Activated B cell treated with CpG ODN at 0.5 μM for 24 hours (primary cell): ENCODE measurements around the gene PPM1H. TPM values are rescaled to one million over a fixed set of nuclear protein-coding genes. Genes with fewer than 3 reads are reported as not detected.

ENCODE experiments used
- ATAC-seq: fragments of 200-7000 bp; cut with Tn5 transposase; one replicate; pipeline ENCODE4 v1.10.0; 2021; ENCODE audit warnings: low read depth, mild to moderate bottlenecking, moderate library complexity
- CTCF ChIA-PET: fragments of 350-600 bp; sonication (Branson Sonifier 250); formaldehyde crosslinking; loops from one replicate; lab custom pipeline; 2021; ENCODE audit warnings: antibody characterized with exemption; lab: Charles Lee
- POLR2A ChIA-PET: fragments of 350-600 bp; sonication (Branson Sonifier 250); formaldehyde crosslinking; loops from one replicate; lab custom pipeline; 2021; ENCODE audit warnings: antibody characterized with exemption; lab: Charles Lee
- DNase-seq: peaks from one replicate; pipeline ENCODE4 v3.0.0; 2022
- H3K27ac Mint-ChIP-seq: one replicate; pipeline ENCODE4 v1.8.0; 2020; ENCODE audit warnings: mixed read lengths
- H3K27me3 Mint-ChIP-seq: one replicate; pipeline ENCODE4 v1.8.0; 2021; ENCODE audit warnings: mixed read lengths
- H3K36me3 Mint-ChIP-seq: one replicate; pipeline ENCODE4 v1.8.0; 2021; ENCODE audit warnings: low read depth, mixed read lengths
- H3K4me1 Mint-ChIP-seq: one replicate; pipeline ENCODE4 v1.8.0; 2021; ENCODE audit warnings: mixed read lengths
- H3K4me3 Mint-ChIP-seq: one replicate; pipeline ENCODE4 v1.8.0; 2020; ENCODE audit warnings: mild to moderate bottlenecking, mixed read lengths
- H3K9me3 Mint-ChIP-seq: one replicate; pipeline ENCODE4 v1.8.0; 2020; ENCODE audit warnings: mixed read lengths
- CTCF ChIP-seq: fragments of 200-600 bp; IDR thresholded peaks from one replicate; pipeline ENCODE4 v1.8.0; 2022; ENCODE audit warnings: antibody characterized with exemption, mild to moderate bottlenecking
- intact Hi-C: fragments of 100-400 bp; cut with micrococcal nuclease; formaldehyde crosslinking; loops from one replicate; pipeline ENCODE4 v1.15.1; 2024
- total RNA-seq: library from RNA; stranded (reverse); gene quantifications from 2 replicates; pipeline ENCODE4 v1.2.3, GENCODE V29; 2022

The PPM1H gene
- total RNA-seq, 1 donor from 2014 or later = not detected

- ChIA-PET POLR2A (no interaction called here), CTCF (no interaction called here)
- Mint-ChIP-seq H3K4me1 (no peaks in the 10 kb centered on the region), H3K9me3 (no peaks in the 10 kb centered on the region), H3K27me3 (peaks cover 5% of the 10 kb centered on the region), H3K36me3 (no peaks in the 10 kb centered on the region), H3K27ac (no peak overlapping the region), H3K4me3 (no peak overlapping the region)
- DNase-seq = no peak
- TF ChIP-seq CTCF = no peak
- intact Hi-C loops = no loop called here
- no peak for ATAC-seq
Observed at GRCh38 chr12:62748941-62749468, 185.9 kb downstream of the PPM1H start.

- Mint-ChIP-seq H3K36me3 (no peaks in the 10 kb centered on the region), H3K27me3 (no peaks in the 10 kb centered on the region), H3K4me1 (no peaks in the 10 kb centered on the region), H3K27ac (no peak overlapping the region), H3K4me3 (no peak overlapping the region), H3K9me3 (no peaks in the 10 kb centered on the region)
- intact Hi-C loops = no loop called here
- ATAC-seq (no peak), DNase-seq (no peak)
- TF ChIP-seq CTCF = no peak
- POLR2A ChIA-PET = no interaction called here
- CTCF ChIA-PET = no interaction called here
Observed at GRCh38 chr12:62744551-62744950, 190.4 kb downstream of the PPM1H start.

DNA sequence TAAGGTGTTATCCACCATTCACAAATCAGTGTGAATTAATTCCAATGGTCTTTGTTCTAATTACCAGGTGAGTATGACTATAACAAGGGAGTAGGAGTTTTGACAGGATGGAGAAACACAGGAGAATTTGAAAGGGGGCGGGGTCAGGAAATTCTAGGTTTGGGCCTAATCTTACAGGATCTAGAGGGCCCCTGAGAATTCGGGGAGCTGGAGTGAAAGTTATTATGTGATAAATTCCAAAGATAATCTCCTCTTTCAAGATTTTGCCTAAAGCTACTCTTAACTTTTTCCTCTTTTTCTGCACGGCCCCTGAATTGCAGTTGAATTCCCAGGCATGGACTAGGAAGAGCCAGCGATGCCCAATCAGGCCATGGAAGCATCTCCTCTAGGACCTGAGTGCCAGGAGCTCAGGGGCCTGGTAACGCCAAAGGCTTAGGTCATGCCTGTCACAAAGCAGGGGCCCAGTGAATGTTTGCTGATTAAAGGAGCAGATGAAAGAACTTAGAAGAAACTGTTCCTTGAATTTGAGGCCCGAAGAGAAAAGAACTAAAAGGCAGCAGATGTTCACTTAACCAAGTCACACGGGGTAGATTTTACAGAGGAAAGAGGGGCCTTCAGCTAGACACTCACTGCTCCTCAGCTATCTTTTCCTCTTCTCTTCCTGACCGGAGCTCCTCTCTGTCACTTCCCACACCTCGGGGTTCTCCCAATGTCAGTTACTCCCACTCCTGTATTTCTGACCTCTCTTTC is 195.5 kb downstream of the PPM1H start:
- POLR2A ChIA-PET = no interaction called here
- no peak for ATAC-seq
- intact Hi-C loops = no loop called here
- Mint-ChIP-seq H3K9me3 (no peaks in the 10 kb centered on the region), H3K27ac (no peak overlapping the region), H3K4me1 (no peaks in the 10 kb centered on the region), H3K4me3 (no peak overlapping the region), H3K27me3 (no peaks in the 10 kb centered on the region), H3K36me3 (no peaks in the 10 kb centered on the region)
- CTCF ChIA-PET = no interaction called here
- no peak for TF ChIP-seq CTCF
- DNase-seq = no peak

DNA sequence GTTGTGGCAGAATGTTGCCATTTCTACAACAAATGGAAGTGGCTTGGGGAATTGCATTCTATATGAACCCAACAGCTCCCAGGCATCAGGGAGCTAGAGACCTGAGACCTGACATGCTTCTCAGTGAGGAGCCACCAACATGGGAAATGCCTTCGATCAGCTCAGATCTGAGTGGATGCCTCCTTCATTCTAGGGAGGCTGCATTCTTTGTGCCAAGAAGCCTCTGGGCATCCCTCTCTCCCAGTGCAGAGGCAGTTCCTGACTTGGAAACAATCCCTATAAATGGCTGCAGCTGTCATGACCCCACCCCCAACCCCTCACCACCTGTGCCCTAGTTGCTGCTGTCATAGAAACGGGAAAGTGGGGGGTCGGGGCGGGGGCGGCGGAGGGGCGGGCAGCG is 196.3 kb downstream of the PPM1H start:
- no peak overlapping the region for H3K27ac Mint-ChIP-seq
- ATAC-seq (no peak), DNase-seq (no peak)
- H3K4me3 Mint-ChIP-seq = no peak overlapping the region
- CTCF ChIA-PET = no interaction called here
- intact Hi-C loops = no loop called here
- no peak for TF ChIP-seq CTCF
- POLR2A ChIA-PET = no interaction called here
- no peaks in the 10 kb centered on the region for H3K36me3 Mint-ChIP-seq
- H3K27me3 Mint-ChIP-seq = no peaks in the 10 kb centered on the region
- H3K9me3 Mint-ChIP-seq = no peaks in the 10 kb centered on the region
- no peaks in the 10 kb centered on the region for H3K4me1 Mint-ChIP-seq

DNA sequence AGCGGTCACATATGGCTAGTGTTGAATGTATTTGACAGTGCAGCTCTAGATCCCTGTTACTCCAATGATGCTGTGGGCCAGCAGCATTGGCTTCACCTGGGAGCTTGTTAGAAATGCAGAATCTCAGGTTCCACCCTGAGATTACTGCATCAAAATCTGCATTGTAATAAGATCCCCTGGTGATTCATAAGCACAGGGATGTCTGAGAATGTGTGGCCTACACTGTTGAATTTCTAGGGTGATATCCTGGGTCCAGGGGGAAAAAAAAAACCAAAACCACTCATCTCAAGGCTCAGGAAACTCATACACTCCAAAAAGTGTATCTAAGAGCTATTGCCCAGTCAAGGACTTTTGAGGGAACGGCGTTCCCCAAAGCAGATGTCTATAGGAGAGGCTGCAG is 196.8 kb downstream of the PPM1H start:
- intact Hi-C loops = no loop called here
- Mint-ChIP-seq H3K9me3 (no peaks in the 10 kb centered on the region), H3K4me3 (no peak overlapping the region), H3K36me3 (no peaks in the 10 kb centered on the region), H3K27ac (no peak overlapping the region), H3K27me3 (no peaks in the 10 kb centered on the region), H3K4me1 (no peaks in the 10 kb centered on the region)
- TF ChIP-seq CTCF = no peak
- ATAC-seq (no peak), DNase-seq (no peak)
- ChIA-PET POLR2A (no interaction called here), CTCF (no interaction called here)
